DMS53 (cell line): ENCODE measurements around the gene SFSWAP.
"Not testable (repeated sequence)": the region's sequence is repeated elsewhere in the genome, so short reads cannot be mapped to it uniquely, and the experiment has no call there.

ENCODE experiments used
- DNase-seq: peaks from one replicate; lab custom pipeline; 2025; lab: John Stamatoyannopoulos, UW

SFSWAP gene

DNA sequence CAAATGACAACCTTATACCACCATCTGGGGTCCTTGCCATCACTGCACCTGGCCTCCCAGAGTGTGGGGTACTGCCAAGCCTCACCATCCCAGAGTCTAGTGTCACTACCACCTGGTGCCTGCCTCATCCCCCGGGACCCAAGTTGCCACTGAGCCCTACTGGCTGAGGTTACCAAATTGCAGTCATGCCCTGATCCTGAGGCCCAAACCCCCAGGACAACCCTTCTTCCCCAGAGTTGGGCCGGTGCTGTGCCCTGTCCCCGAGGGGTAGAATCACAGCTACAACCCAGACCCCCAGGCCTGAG, 8.4 kb upstream of the SFSWAP start:
- no peak for DNase-seq

DNA sequence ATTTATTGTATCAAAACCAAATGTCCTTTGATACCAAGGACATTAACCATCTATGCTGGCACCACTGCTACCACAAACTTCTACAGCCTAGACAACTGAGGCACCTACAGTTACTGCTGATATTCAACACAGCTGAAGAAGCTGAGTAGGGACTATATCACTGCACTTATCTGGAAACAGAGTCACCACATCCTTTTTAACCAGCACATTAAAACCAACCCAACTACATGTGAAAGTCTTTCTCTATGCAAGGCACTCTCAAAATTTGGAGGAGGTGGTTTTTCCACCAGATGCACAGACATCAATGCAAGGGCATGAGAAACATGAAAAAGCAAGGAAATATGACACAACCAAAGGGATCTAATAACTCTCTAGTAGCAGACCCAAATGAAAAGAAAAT, 7.7 kb upstream of the SFSWAP start:
- no peak for DNase-seq

DNA sequence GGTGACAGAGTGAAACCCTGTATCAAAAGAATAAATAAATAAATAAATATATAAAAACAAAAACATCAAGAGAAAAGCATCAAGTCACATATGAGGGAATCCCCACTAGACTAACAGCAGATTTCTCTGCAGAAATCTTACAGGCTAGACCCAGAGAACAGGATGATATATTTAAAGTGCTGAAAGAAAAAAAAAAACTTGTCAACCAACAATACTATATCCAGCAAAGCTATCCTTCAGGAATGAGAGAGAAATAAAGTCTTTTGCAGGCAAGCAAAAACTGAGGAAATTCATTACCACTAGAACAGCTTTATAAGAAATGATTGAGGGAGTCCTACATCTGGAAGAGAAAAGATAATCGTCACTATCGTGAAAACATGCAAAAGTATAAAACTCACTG, 6.4 kb upstream of the SFSWAP start:
- no peak for DNase-seq

DNA sequence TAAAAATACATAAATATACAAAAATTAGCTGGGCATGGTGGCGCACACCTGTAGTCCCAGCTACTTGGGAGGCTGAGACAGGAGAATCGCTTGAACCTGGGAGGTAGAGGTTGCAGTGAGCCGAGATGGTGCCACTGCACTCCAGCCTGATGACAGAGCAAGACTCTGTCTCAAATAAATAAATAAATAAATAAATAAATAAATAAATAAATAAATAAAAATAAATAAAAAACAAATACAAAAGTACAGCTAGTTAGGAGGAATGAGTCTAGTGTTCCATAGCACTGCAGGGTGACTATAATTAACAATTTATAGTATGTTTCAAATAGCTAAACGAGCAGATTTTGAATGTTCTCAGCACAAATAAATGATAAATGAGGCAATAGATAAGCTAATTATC, 4.2 kb upstream of the SFSWAP start:
- not testable (repeated sequence) for DNase-seq

DNA sequence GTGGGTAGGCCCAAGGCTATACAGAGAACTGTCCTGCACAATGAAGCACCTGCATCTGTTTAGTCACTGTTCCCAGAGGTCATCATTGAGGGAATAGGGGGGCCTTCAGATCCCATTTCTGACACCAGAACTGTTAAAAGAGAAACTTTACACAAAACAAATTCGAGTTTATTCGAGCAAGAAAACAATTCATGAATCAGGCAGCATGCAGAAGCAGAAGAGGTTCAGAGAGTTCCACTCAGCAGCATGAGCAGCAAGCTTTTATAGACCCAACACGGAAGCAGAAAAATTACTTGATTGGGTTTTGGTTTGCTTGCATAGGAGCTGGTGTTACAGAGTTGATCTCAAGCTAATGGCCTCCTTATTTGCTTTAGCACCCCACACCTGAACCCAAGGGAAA, 1.7 kb upstream of the SFSWAP start:
- DNase-seq = no peak

DNA sequence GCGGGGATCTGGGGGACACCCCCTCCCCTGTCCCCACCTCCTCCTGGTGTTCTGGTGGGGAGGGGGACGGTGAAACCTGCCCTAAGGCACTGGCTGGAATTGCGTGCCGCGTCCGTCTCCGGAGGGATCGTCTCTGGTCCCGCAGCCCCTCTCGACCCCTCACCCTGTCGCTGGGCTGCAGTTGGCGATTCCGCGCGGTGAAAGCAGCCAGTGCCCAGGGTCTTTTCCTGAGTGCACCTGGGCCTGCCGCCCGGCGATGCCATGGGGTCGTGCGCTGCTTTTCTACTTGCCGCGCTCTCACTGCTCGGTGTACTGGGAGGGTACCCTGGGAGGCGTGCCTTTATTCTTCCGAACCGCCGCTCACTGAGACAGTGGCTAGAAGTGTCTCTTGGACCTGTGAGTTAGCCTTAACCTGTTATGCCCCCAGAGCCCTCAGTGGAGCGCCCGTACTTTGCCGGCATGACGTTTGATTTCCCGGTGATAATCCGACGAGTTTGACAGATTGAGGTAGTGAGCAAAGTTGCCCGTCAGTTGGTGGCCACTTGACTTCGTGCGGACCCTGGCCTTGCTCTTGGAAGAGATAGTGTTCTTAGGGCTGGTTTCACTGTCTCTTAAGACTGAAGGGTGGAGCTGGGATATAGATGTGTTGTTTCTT, 788 bp downstream of the SFSWAP start:
- DNase-seq = no peak

DNA sequence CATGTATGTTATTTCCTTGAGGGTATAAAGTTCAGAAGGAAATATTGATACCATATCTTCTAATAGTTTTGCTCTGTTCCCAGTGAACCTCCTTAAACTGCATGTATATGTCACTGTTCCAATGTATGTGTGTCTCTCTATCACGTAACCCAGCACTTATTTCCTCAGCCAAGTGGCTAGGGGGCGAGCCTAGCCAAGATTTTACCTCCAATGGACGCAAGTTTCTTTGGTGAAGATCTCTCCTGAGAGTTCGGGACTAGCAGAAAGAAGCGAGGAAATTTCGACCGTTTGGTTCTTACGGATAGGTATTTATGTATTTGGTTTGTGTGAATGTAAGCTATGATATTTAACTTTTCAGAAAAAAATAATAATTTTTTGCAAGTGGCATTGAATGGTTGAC, 2.5 kb downstream of the SFSWAP start:
- no peak for DNase-seq

DNA sequence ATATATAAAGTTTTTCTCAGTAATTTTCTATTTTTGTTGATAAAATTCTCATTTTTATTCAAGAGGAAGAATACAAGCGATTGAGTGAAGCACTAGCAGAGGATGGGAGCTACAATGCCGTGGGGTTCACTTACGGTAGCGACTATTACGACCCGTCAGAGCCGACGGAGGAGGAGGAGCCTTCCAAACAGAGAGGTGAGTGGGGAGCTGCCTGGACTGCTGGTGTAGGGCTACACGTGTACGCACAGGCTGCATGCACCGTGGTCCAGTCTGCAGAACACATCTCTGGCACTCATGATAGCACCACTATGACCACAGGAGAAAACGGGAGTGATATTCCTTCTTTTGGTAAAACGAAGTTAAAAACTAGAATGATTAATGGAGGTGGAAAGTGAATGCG, 3.9 kb downstream of the SFSWAP start:
- DNase-seq = no peak

DNA sequence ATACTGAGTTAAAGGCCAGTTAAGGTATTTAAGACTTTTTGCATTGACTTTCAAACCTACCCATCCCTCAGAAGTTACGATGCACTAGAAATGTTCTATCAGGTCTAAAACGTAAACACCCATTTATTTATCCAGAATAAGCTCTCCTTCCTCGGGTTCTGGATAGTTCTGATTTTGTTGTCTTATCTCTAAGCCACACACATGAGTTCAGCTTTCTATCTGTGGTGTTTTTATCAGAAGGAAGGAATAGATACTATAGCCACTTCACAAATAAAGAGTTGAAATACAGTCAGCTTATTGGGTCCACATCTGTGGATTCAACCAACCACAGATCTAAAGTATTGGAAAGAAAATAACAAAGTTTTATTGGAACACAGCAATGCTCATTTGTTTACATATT, 5.4 kb downstream of the SFSWAP start:
- DNase-seq = no peak

DNA sequence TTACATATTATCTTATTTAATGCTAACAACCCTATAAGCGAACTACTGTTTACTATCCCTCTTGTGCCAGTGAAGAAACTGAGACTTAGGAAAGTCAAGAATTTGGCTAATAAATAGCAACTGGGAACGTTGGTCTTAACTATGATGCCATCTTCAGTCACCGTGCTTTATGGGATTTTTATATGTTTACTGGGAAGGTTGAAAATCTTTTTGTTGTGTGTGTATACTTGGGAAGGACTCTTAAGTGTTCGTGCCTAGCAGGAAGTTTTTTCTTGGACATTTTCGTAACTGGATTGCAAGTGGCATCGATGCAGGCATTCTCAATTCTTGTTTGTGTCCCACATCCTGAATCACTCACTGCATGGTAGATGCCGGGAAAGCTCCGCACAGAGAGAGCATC, 9.4 kb downstream of the SFSWAP start:
- no peak for DNase-seq

DNA sequence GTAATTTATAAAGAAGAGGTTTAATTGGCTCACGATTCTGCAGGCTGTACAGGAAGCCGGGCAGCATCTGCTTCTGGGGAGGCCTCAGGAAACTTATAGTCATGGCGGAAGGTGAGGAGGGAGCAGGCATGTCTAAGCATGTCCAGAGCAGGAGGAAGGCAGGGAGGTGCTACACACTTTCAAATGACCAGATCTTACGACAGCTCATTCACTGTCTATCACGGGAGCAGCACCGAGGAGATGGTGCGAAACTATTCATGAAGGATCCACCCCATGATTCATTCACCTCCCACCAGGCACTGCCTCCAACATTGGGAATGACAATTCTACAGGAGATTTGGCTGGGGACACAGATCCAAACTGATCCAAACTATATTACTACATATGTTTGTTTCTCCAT, 10.0 kb downstream of the SFSWAP start:
- DNase-seq = no peak

DNA sequence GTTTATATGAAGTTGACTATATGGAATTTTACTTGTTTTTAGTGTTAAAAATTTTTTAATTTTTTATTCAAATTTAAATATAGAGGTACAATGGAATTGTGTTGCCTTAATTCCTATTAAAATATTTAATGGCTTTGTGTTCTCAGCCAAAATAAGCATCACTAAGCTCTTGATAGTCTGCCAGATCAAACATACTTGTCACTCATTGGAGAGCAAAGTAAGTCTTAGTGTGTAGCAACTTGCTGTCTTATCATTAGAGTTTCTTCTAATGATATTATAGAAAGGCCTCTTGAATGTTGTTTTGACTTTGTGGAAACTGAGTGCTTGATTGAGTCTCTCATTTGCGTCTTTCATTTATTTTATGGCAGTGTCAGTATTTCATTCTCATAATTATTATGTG, 10.7 kb downstream of the SFSWAP start:
- no peak for DNase-seq

DNA sequence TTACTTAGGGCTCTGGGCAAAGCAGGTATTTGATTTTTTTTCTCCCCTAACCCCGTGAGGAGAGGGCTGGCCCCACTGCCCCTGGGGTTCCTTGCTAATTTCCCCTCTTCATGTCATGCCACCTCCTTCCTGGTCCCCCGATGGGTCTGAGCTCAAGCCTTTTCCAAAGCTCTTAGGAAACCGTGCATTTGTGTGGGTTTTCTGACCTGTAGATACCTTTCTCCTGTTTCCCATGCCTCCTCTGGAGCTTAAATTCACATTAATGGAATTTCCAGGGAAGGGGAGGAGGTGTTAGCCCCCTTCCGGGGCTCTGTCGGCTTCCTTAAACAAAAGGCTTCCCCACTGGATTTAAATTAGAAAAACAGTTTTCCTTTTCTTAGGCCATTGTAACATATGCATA, 12.6 kb downstream of the SFSWAP start:
- DNase-seq = no peak

DNA sequence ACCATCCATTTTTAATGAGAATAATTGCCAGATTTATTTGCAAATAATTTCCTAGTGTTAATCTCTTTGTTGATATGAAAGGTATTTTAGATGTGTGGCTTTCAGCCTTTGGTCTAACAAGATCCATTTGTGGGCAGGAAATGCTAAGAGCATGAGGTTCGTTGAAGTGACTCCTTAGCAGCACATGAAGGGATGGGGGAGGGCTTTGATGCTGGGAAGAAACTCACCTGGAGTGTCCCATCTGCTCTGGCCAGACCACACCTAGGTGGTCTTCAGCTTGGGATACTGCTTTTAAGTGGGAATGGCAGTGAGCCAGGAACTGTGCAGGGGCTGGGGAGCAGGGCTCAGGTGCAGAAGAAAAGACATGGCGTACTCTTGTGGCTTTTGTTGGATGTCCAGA, 13.6 kb downstream of the SFSWAP start:
- DNase-seq = no peak

DNA sequence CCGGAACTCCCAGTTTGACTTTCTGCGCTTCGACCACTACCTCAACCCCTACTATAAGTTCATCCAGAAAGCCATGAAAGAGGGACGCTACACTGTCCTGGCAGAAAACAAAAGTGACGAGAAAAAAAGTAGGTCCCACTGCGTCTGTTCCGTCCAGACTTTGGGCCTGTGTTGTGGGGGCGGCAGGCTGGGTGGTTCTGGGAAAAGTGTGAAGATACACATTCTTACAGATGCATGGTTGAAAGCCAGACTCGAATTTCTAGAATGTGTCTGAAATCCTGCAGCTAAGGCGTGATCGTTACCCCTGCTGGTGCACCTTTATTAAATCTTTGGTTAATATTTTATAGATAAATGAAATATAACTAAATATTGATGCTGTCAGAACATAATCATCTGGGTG, 14.6 kb downstream of the SFSWAP start:
- DNase-seq = no peak

DNA sequence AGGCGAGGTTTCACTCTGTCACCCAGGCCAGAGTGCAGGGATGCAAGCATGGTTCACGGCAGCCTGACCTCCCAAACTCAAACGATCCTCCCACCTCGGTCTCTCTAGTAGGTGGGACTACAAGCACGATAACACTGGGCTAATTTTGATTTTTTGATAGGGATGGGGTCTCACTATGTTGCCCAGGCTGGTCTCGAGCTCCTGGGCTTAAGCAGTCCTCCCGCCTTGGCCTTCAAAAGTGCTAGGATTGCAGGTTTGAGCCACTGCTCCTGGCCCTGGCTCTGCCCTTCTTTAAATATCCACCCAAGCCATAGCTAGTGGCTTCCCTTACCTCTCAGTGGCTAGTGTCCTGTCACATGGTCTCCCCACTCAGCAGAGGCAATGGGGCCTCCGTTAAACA, 17.8 kb downstream of the SFSWAP start:
- DNase-seq = no peak

DNA sequence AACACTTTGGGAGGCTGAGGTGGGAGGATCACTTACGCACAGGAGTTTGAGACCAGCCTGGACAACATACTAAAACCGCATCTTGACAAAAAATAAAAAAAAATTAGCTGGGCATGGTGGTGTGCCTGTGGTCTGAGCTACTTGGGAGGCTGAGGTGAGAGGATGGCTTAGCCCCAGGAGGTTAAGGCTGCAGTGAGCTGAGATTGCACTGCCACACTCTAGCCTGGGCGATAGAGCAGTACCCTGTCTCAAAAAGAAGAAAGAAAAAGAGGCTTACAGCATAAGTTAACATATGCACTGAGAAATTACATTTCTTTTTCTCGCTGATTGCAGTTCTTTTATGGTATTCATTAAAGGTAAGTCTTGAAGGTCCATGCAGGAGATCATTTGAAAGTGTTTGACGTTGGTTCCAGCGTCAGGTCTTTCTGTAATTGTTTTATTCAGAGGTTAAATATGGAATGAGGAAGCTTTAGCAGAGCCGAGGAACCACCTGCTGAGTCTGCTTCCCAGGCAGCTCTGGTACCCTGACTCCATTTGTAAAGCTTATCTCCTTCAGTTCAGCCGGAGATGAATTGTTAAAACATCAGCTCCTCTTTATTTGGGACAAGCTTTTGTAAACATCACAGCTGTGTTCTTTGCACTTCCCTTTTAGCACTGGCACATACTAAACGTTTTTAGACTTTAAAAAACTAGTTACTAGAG, 18.5 kb downstream of the SFSWAP start:
- no peak for DNase-seq

DNA sequence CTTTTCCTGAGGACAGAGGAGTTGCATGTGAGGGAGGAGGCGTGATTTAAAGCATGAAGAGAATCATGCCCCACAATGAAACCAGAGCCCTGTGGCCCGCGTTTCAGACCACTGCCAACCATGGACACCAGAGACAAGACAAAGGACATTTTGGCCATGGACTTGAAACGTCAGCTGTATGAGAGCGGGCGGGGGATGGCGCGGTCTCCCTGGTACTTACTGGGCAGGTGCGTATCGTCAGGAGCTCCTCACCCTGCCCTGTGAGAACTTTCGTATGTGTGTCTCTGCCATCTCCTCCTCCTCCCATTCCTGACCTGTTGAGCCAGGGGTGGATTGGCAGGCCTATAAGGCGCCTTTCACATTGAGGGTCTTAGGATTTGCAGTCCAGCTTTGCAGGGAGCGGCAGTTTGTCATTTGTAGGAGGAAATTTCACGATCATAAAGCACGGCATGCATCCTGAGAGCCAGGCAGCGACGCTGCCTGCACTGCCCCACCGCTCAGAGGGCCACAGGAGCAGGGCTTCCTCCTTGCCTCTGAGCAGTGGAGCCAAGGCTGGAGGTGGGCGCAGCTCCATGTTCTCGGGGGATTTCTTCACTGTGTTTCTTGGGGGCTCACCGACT, 22.2 kb downstream of the SFSWAP start:
- no peak for DNase-seq

DNA sequence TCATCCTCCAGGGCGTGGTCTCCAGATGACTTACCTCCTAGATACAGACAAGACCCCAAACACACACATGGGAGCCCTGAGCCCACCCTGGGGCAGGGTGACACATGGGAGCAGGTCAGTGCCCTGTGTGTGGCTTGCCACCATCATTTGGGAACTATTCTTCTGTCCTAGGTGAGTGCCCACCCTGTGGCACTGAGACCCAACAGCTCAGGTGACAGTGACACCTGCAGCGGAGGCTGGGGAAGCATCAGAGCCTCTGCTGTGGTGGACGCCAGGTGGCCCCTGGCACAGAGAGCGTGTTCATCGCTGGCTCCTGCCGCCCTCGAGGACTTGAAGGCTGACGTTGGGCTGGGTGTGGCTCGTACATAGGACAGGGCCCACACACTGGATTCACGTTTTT, 23.0 kb downstream of the SFSWAP start:
- DNase-seq = no peak

DNA sequence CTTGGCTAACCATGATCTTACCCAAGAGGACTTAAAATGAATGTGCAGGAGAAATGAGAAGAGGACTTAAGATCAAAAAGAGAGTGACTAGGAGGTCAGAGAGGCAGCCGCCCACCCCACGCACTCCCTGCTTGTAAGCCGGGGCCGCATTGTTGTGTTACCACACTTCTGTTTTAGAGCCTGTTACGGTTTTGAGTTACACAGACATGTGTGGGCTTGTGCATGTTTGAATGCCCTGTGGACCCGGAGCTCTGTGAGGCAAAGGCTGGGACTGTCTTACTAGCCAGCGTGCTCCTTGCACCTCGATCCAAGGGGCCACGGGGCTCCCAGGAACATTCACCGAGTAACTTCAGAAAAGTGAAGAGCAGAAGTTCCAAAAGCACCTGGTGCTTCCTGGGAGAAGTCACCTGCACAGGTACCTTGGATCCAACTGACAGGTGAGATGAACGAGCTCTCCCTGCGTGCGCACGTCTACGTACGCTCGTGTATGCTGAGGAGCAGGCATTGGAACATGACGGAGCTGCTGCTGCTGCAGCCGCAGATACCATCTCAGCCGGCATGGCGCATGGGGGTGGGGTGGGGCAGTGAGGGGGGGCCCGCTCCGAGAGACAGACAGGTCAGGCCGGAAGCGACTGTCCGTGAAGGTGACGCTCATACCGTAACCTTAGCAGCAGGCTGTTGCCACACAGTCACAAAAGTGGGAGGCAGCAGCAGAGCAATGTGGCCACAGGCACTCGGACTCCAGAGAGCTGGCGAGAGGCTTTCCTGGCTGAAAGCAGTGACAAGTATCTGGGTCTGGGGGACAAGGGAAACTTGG, 23.7 kb downstream of the SFSWAP start:
- no peak for DNase-seq

DNA sequence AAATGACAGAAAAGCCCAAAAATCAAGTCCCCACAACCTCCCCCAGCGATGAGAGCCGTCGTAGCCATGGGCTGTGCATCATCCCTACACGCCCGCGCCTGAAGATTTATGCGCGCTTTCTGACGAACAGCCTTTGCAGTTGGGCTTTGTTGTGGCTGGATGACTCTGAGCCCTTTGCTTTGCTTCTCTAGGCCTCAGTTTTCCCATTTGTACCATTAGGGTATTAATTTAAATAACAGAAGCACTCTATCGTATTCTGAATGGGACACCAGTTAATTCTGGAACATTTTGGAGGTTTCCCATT, 24.2 kb downstream of the SFSWAP start:
- DNase-seq = no peak

DNA sequence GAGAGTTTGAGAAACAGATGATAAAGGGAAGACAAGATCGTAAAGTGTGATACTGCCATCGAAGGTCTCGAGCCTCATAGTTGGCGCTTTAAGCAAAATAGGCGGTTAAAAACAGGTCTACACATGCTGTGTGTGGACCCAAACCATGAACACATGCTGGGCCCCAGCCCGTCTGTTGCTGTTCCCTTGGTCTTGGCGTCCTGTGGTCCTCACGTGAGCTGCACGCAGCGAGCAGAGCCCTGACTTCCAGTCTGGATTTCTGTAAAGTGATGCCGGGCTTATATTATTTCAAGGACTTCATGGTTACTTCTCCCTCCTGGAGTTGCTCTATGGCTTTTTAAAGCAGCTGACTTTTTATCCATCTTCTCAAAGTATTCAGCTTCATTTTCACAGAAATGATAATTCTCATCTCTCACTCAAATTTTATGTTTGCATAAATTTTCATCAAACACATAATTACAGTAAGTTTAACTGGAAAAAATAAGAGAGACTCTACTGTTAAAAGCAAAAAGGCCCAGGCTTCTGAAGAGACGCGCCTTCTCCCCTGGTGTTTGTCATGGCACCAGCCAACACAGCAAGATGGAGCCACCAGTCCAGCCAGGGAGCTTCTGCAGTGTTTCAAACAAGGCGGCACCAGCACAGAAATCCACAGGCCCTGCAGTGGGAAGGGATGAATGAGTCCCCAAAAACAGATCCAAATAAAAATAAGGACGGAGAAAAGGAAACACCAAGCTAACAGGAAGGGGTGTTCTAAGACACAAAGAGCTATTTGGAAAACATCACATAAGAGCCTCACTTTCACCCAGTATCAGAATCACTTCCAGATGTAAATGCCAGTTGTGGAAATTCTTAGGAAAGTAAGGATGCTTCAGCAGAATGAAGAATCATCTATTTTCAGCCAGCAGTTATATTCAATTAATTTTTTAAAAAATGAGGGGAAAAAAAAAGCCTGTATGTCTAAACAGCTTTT, 24.9 kb downstream of the SFSWAP start:
- DNase-seq = no peak
